GM12801 (cell line): Measurements from ENCODE around the gene MTMR1.

Experiments
- CTCF ChIP-seq: IDR thresholded peaks from one replicate; pipeline ENCODE4 v1.5.1; 2011; ENCODE audit warnings: control low read depth; ENCODE audit not compliant: insufficient read length; ENCODE audit errors: extremely low read depth

Gene MTMR1

GRCh38 chrX:150773634-150774033, 80.4 kb downstream of the MTMR1 start:
- no peak for TF ChIP-seq CTCF

- no peak for TF ChIP-seq CTCF
Measured at GRCh38 chrX:150774798-150775568, 81.8 kb downstream of the MTMR1 start.

GRCh38 chrX:150775569-150776350, 82.6 kb downstream of the MTMR1 start:
- TF ChIP-seq CTCF: no peak

- no peak for TF ChIP-seq CTCF
Measured at GRCh38 chrX:150777328-150777992, 84.3 kb downstream of the MTMR1 start.

- TF ChIP-seq CTCF: no peak
Measured at GRCh38 chrX:150779385-150779784, 86.2 kb downstream of the MTMR1 start.

GRCh38 chrX:150781677-150782076, 88.5 kb downstream of the MTMR1 start:
- TF ChIP-seq CTCF: no peak

- no peak for TF ChIP-seq CTCF
Measured at GRCh38 chrX:150790021-150790420, 96.8 kb downstream of the MTMR1 start.
